ENCODE data around the gene ENPP6. TPM values are rescaled to one million over a fixed set of nuclear protein-coding genes. Genes with fewer than 3 reads are reported as not detected.

The ENPP6 gene
- total and polyA plus RNA-seq, 2 of the 13 experiments (the other 11 are each of a cell fraction or from before 2014, with no cell fraction given): not detected

DNA sequence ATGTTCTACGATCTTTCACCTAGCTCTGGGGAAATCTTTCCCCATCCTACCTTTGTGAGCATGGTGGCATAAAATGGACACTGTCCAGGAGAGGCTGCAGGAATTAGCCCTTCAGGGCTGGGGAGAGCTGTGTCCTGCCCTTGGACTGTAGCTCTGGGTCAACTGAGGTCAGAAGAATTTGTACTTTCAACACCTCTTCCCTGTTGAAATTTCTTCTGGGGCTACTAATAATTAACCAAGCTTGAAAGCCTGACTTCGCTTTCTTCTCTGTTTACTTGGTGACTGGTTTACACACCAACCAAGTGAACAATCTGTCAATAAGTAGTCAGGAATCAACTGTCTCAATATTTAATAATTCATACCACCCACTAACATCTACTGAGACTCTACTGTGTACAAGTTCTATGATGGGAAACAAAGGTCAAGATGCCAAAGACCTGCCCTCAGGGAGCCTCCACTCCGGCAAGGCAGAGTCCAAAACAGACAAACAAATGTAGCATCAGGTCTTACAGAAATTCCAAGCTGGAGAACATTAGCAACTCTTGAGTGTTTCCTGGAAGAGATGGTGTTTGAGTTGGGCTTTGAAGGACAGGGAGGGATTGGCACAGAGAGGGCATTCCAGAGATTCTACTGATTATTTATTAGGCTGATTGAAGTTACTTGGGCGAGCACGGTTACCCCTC is 113.1 kb downstream of the ENPP6 start (continued):
- TF ChIP-seq, protein P1, sequence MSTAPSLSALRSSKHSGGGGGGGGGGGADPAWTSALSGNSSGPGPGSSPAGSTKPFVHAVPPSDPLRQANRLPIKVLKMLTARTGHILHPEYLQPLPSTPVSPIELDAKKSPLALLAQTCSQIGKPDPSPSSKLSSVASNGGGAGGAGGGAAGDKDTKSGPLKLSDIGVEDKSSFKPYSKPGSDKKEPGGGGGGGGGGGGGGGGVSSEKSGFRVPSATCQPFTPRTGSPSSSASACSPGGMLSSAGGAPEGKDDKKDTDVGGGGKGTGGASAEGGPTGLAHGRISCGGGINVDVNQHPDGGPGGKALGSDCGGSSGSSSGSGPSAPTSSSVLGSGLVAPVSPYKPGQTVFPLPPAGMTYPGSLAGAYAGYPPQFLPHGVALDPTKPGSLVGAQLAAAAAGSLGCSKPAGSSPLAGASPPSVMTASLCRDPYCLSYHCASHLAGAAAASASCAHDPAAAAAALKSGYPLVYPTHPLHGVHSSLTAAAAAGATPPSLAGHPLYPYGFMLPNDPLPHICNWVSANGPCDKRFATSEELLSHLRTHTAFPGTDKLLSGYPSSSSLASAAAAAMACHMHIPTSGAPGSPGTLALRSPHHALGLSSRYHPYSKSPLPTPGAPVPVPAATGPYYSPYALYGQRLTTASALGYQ (CRISPR knock-in tag; IDR thresholded peaks at IDR 0.05): peak; percentile 92
- TF ChIP-seq MTF1 (CRISPR knock-in tag; IDR thresholded peaks at IDR 0.05) (no peak), ZNF30 (CRISPR knock-in tag; IDR thresholded peaks at IDR 0.05) (no peak), MEF2D (CRISPR knock-in tag; IDR thresholded peaks at IDR 0.05) (peak; percentile 65; the same call in 1 of the 2 replicates), SMAD1 (CRISPR knock-in tag; IDR thresholded peaks at IDR 0.05; ENCODE audit: borderline replicate concordance, low read depth) (no peak), ZNF253 (CRISPR knock-in tag; IDR thresholded peaks at IDR 0.05; ENCODE audit: borderline replicate concordance) (no peak), ZNF446 (CRISPR knock-in tag; IDR thresholded peaks at IDR 0.05) (no peak), THYN1 (CRISPR knock-in tag; IDR thresholded peaks at IDR 0.05; ENCODE audit: borderline replicate concordance, low read depth) (no peak), ZNF713 (CRISPR knock-in tag; IDR thresholded peaks at IDR 0.05) (no peak), POLR2AphosphoS5 (IDR thresholded peaks at IDR 0.05; ENCODE audit: low read depth, low read length) (no peak), NR2C2 (CRISPR knock-in tag; IDR thresholded peaks at IDR 0.05; ENCODE audit: borderline replicate concordance) (peak; percentile 79), ZNF317 (CRISPR knock-in tag; IDR thresholded peaks at IDR 0.05) (peak; percentile 52; the same call in 1 of the 2 replicates), IKZF1 (IDR thresholded peaks at IDR 0.05) (no peak), ARNT2 (CRISPR knock-in tag; IDR thresholded peaks at IDR 0.05; ENCODE audit: low read depth) (no peak), ZNF468 (CRISPR knock-in tag; IDR thresholded peaks at IDR 0.05) (no peak), HDAC1 (CRISPR knock-in tag; IDR thresholded peaks at IDR 0.05) (no peak)
- TF ChIP-seq, protein P2, sequence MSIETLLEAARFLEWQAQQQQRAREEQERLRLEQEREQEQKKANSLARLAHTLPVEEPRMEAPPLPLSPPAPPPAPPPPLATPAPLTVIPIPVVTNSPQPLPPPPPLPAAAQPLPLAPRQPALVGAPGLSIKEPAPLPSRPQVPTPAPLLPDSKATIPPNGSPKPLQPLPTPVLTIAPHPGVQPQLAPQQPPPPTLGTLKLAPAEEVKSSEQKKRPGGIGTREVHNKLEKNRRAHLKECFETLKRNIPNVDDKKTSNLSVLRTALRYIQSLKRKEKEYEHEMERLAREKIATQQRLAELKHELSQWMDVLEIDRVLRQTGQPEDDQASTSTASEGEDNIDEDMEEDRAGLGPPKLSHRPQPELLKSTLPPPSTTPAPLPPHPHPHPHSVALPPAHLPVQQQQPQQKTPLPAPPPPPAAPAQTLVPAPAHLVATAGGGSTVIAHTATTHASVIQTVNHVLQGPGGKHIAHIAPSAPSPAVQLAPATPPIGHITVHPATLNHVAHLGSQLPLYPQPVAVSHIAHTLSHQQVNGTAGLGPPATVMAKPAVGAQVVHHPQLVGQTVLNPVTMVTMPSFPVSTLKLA (IDR thresholded peaks at IDR 0.05): no peak
- TF ChIP-seq, protein P3, sequence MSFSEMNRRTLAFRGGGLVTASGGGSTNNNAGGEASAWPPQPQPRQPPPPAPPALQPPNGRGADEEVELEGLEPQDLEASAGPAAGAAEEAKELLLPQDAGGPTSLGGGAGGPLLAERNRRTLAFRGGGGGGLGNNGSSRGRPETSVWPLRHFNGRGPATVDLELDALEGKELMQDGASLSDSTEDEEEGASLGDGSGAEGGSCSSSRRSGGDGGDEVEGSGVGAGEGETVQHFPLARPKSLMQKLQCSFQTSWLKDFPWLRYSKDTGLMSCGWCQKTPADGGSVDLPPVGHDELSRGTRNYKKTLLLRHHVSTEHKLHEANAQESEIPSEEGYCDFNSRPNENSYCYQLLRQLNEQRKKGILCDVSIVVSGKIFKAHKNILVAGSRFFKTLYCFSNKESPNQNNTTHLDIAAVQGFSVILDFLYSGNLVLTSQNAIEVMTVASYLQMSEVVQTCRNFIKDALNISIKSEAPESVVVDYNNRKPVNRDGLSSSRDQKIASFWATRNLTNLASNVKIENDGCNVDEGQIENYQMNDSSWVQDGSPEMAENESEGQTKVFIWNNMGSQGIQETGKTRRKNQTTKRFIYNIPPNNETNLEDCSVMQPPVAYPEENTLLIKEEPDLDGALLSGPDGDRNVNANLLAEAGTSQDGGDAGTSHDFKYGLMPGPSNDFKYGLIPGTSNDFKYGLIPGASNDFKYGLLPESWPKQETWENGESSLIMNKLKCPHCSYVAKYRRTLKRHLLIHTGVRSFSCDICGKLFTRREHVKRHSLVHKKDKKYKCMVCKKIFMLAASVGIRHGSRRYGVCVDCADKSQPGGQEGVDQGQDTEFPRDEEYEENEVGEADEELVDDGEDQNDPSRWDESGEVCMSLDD (CRISPR knock-in tag; IDR thresholded peaks at IDR 0.05; ENCODE audit: borderline replicate concordance): no peak
- TF ChIP-seq, protein P4, sequence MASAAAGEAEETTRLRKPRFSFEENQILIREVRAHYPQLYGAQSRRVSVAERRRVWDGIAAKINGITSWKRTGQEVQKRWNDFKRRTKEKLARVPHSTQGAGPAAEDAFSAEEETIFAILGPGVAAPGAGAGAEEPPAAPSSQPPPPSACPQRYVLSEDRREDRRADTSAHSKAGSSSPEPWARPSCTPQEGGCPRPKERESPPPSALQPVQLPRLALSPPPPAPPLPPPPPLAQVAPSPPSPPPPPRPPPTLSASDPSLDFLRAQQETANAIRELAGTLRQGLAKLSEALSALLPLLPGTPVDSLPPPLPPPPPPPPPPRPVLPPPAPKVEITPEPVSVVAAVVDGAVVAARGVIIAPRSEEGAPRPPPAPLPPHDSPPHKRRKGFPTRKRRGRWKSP (CRISPR knock-in tag; IDR thresholded peaks at IDR 0.05): no peak
- TF ChIP-seq, protein P5, sequence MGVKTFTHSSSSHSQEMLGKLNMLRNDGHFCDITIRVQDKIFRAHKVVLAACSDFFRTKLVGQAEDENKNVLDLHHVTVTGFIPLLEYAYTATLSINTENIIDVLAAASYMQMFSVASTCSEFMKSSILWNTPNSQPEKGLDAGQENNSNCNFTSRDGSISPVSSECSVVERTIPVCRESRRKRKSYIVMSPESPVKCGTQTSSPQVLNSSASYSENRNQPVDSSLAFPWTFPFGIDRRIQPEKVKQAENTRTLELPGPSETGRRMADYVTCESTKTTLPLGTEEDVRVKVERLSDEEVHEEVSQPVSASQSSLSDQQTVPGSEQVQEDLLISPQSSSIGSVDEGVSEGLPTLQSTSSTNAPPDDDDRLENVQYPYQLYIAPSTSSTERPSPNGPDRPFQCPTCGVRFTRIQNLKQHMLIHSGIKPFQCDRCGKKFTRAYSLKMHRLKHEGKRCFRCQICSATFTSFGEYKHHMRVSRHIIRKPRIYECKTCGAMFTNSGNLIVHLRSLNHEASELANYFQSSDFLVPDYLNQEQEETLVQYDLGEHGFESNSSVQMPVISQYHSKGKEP (CRISPR knock-in tag; IDR thresholded peaks at IDR 0.05): no peak
- TF ChIP-seq, protein P6, sequence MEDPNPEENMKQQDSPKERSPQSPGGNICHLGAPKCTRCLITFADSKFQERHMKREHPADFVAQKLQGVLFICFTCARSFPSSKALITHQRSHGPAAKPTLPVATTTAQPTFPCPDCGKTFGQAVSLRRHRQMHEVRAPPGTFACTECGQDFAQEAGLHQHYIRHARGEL (CRISPR knock-in tag; IDR thresholded peaks at IDR 0.05): no peak

Data from HepG2 (cell line).